Panc1 (cell line): ENCODE data around the gene CACNA2D3. TPM values are rescaled to one million over a fixed set of nuclear protein-coding genes. Genes with fewer than 3 reads are reported as not detected.

ENCODE experiments used
- ATAC-seq: fragments of 200-7000 bp; cut with Tn5 transposase; 2 replicates; pipeline ENCODE4 v1.9.1; 2020; ENCODE audit warnings: mild to moderate bottlenecking, moderate library complexity
- BruUV-seq: library from RNA; stranded (reverse); fragments of 400-500 nt; replicated peaks from 2 replicates; lab custom pipeline; 2021; lab: Mats Ljungman, UMichigan
- CTCF ChIA-PET: fragments of 300-600 bp; sonication (Branson Sonifier 250); formaldehyde crosslinking; loops from one replicate; lab custom pipeline; 2022; ENCODE audit warnings: antibody characterized with exemption; lab: Charles Lee
- POLR2A ChIA-PET: fragments of 300-600 bp; sonication (Branson Sonifier 250); formaldehyde crosslinking; loops from one replicate; lab custom pipeline; 2022; ENCODE audit warnings: antibody characterized with exemption; lab: Charles Lee
- DNase-seq: peaks from one replicate; pipeline ENCODE4 v3.0.0-alpha.2; 2010; ENCODE audit warnings: low read depth, low spot score
- H3K27ac ChIP-seq: 2 replicates; pipeline ENCODE4 v1.5.1; 2011; ENCODE audit warnings: mild to moderate bottlenecking, low read length, inconsistent platforms
- H3K27me3 ChIP-seq: fragments of 200-500 bp; sonication (Bioruptor generic); 2 replicates; pipeline ENCODE4 v1.6.0; 2014; ENCODE audit warnings: low read length, inconsistent platforms; ENCODE audit not compliant: control insufficient read depth, insufficient read depth
- H3K36me3 ChIP-seq: fragments of 200-500 bp; sonication (Bioruptor generic); 2 replicates; pipeline ENCODE4 v1.5.1; 2014; ENCODE audit warnings: inconsistent platforms, mild to moderate bottlenecking, low read length, moderate library complexity; ENCODE audit not compliant: control insufficient read depth, insufficient read depth
- H3K4me1 ChIP-seq: 2 replicates; pipeline ENCODE4 v1.5.1; 2011; ENCODE audit warnings: inconsistent platforms, mild to moderate bottlenecking, low read length, moderate library complexity; ENCODE audit not compliant: control insufficient read depth, insufficient read depth
- H3K4me3 ChIP-seq, 2 experiments: 2 replicates each; pipeline ENCODE4 v1.5.1; 2011 to 2012; ENCODE audit warnings: low read depth in 2 of 2, low read length in 2 of 2, mild to moderate bottlenecking in 2 of 2, inconsistent platforms in 1 of 2, moderate library complexity in 1 of 2
- H3K9me3 ChIP-seq: fragments of 200-500 bp; sonication (Bioruptor generic); 2 replicates; pipeline ENCODE4 v1.5.1; 2014; ENCODE audit warnings: low read depth, mild to moderate bottlenecking, inconsistent platforms, low read length, moderate library complexity; ENCODE audit not compliant: control insufficient read depth, insufficient read depth
- POLR2AphosphoS5 ChIP-seq: IDR thresholded peaks from 2 replicates; pipeline ENCODE4 v1.6.1; 2012; ENCODE audit warnings: mild to moderate bottlenecking, low read depth, low read length, moderate library complexity
- REST ChIP-seq, 2 experiments: IDR thresholded peaks; 2 replicates each; pipeline ENCODE4 v1.6.1; 2011 to 2012; ENCODE audit warnings: low read depth in 2 of 2, control low read depth in 1 of 2, low read length in 1 of 2, mild to moderate bottlenecking in 1 of 2, moderate library complexity in 1 of 2; ENCODE audit not compliant: insufficient read depth in 1 of 2
- SIN3A ChIP-seq: IDR thresholded peaks from 2 replicates; pipeline ENCODE4 v1.6.1; 2012; ENCODE audit warnings: low read depth, mild to moderate bottlenecking, low read length, moderate library complexity, borderline replicate concordance; ENCODE audit not compliant: insufficient read depth
- TCF7L2 ChIP-seq: IDR thresholded peaks from 2 replicates; pipeline ENCODE4 v1.6.1; 2011; ENCODE audit warnings: mild to moderate bottlenecking, low read depth, low read length, inconsistent platforms
- in situ Hi-C: cut with HindIII; loops from 2 replicates; pipeline ENCODE4 v1.10.0; 2016; ENCODE audit warnings: low sequenced_read_pairs, low pct_unique_long_range_greater_than_20kb
- intact Hi-C: fragments of 100-400 bp; cut with micrococcal nuclease; formaldehyde crosslinking; loops from one replicate; pipeline ENCODE4 v1.10.0; 2022; ENCODE audit not compliant: unreplicated experiment
- total RNA-seq: library from RNA; stranded (reverse); gene quantifications from one replicate; pipeline ENCODE4 v1.2.1, GENCODE V29; 2021; ENCODE audit not compliant: unreplicated experiment
- TF ChIP-seq, protein P1 (sequence below): fragments of 450-650 bp; IDR thresholded peaks from 2 replicates; pipeline ENCODE4 v1.5.1; 2017; ENCODE audit warnings: mild to moderate bottlenecking

Gene CACNA2D3
- total RNA-seq, 1 experiment from 2014 or later: 0.41 TPM

GRCh38 chr3:54935869-54936268, 813.5 kb downstream of the CACNA2D3 start:
- no peaks in the 10 kb centered on the region for H3K36me3 ChIP-seq
- in situ Hi-C loops: no loop called here
- intact Hi-C loops: no loop called here
- DNase-seq (no peak), ATAC-seq (no peak)
- TF ChIP-seq REST (IDR thresholded peaks at IDR 0.05; ENCODE audit: insufficient read depth in 1 of 2, low read depth in 2 of 2, low read length in 1 of 2): no peak
- TF ChIP-seq, protein P1, sequence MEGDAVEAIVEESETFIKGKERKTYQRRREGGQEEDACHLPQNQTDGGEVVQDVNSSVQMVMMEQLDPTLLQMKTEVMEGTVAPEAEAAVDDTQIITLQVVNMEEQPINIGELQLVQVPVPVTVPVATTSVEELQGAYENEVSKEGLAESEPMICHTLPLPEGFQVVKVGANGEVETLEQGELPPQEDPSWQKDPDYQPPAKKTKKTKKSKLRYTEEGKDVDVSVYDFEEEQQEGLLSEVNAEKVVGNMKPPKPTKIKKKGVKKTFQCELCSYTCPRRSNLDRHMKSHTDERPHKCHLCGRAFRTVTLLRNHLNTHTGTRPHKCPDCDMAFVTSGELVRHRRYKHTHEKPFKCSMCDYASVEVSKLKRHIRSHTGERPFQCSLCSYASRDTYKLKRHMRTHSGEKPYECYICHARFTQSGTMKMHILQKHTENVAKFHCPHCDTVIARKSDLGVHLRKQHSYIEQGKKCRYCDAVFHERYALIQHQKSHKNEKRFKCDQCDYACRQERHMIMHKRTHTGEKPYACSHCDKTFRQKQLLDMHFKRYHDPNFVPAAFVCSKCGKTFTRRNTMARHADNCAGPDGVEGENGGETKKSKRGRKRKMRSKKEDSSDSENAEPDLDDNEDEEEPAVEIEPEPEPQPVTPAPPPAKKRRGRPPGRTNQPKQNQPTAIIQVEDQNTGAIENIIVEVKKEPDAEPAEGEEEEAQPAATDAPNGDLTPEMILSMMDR: no peak
- no peak for TF ChIP-seq POLR2AphosphoS5
- TF ChIP-seq TCF7L2: no peak
- no peak for TF ChIP-seq SIN3A
- POLR2A ChIA-PET: no interaction called here
- no peaks in the 10 kb centered on the region for H3K27me3 ChIP-seq
- no peaks in the 10 kb centered on the region; the same call in 1 of the 2 replicates for H3K4me1 ChIP-seq
- H3K27ac ChIP-seq: no peak overlapping the region
- H3K4me3 ChIP-seq: no peak overlapping the region
- BruUV-seq: no TSS peak
- no peaks in the 10 kb centered on the region for H3K9me3 ChIP-seq
- CTCF ChIA-PET: no interaction called here

DNA sequence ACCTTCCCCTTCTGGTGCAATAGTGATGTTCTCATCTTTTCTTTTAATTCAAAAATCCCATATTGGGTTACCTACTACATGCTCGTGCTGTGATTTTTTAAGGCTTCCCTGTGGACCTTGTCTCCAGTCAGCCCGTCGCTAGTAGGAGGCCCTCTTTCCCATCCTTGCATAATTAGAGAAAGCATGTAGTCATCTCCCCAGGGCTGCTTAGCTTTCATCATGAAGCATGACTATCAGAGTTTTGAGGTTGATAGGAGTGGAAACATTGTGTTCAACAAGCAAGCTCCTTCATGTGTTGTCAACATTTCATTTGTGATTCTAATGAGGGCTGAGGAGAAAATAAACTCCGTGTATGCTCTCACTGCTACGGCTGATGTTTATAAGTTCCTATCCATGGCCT, 814.2 kb downstream of the CACNA2D3 start:
- H3K27ac ChIP-seq: no peak overlapping the region
- no peaks in the 10 kb centered on the region; the same call in 1 of the 2 replicates for H3K4me1 ChIP-seq
- no TSS peak for BruUV-seq
- no peak overlapping the region for H3K4me3 ChIP-seq
- TF ChIP-seq REST (IDR thresholded peaks at IDR 0.05; ENCODE audit: insufficient read depth in 1 of 2, low read depth in 2 of 2, low read length in 1 of 2): no peak
- TF ChIP-seq POLR2AphosphoS5: no peak
- TF ChIP-seq, protein P1: no peak
- no peaks in the 10 kb centered on the region for H3K27me3 ChIP-seq
- ATAC-seq: no peak
- no peak for DNase-seq
- ChIA-PET POLR2A (no interaction called here), CTCF (no interaction called here)
- in situ Hi-C loops: no loop called here
- intact Hi-C loops: no loop called here
- no peaks in the 10 kb centered on the region for H3K36me3 ChIP-seq
- H3K9me3 ChIP-seq: no peaks in the 10 kb centered on the region
